Vagina (tissue), 2 donors: ENCODE results near the gene ELOVL6.

Source experiments
- POLR2A ChIP-seq, 2 donors: fragments of 450-650 bp; IDR thresholded peaks; one replicate each; pipeline ENCODE4 v1.6.1; 2017; ENCODE audit warnings: antibody characterized with exemption in 2 of 2, mild to moderate bottlenecking in 2 of 2, moderate library complexity in 2 of 2
- POLR2AphosphoS5 ChIP-seq, 2 donors: sonication (generic); formaldehyde crosslinking; IDR thresholded peaks; one replicate each; pipeline ENCODE4 v1.9.0; 2017; ENCODE audit warnings: antibody characterized with exemption in 2 of 2, mild to moderate bottlenecking in 2 of 2, low read depth in 1 of 2; ENCODE audit not compliant: insufficient read depth in 1 of 2
- TF ChIP-seq, protein P1 (sequence below), 3 experiments: fragments of 450-650 bp in 2 of 3; fragments of 200-600 bp in 1 of 3; sonication (generic) in 1 of 3; IDR thresholded peaks; one replicate each; pipeline ENCODE4 v1.5.1; 2017 to 2019; ENCODE audit warnings: antibody characterized with exemption in 3 of 3, mild to moderate bottlenecking in 2 of 3, moderate library complexity in 2 of 3

DNA sequence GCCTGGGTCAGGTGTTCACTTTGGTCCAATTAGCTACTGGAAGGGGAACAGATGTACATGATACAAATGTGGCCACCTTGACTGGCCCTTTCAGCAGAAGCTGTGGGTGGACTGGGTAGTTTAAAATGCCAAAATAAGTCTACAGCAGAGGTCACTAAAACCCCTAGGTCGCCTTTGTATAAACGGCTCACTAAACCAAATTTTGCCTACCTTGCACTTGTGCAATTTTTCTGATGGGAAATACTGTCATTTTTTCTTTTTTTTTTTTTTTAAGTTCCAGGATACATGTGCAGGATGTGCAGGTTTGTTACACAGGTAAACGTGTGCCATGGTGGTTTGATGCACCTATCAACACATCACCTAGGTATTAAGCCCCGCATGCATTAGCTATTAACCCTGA lies 176.0 kb downstream of the ELOVL6 start:
- no peak for TF ChIP-seq POLR2A (IDR thresholded peaks at IDR 0.05)
- TF ChIP-seq, protein P1, sequence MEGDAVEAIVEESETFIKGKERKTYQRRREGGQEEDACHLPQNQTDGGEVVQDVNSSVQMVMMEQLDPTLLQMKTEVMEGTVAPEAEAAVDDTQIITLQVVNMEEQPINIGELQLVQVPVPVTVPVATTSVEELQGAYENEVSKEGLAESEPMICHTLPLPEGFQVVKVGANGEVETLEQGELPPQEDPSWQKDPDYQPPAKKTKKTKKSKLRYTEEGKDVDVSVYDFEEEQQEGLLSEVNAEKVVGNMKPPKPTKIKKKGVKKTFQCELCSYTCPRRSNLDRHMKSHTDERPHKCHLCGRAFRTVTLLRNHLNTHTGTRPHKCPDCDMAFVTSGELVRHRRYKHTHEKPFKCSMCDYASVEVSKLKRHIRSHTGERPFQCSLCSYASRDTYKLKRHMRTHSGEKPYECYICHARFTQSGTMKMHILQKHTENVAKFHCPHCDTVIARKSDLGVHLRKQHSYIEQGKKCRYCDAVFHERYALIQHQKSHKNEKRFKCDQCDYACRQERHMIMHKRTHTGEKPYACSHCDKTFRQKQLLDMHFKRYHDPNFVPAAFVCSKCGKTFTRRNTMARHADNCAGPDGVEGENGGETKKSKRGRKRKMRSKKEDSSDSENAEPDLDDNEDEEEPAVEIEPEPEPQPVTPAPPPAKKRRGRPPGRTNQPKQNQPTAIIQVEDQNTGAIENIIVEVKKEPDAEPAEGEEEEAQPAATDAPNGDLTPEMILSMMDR (IDR thresholded peaks at IDR 0.05) = no peak
- no peak for TF ChIP-seq POLR2AphosphoS5 (IDR thresholded peaks at IDR 0.05; ENCODE audit: insufficient read depth in 1 of 2, low read depth in 1 of 2)
